Muscle of back (tissue), 11 donors: Measurements from ENCODE around the gene DLL1. TPM values are rescaled to one million over a fixed set of nuclear protein-coding genes. Genes with fewer than 3 reads are reported as not detected.
A peak's percentile ranks its signal among the peaks of the same experiment; 100 is the strongest.

Experiments
- DNase-seq, 3 donors: peaks; one replicate each; pipeline versions ENCODE4 v3.0.0 to v3.0.0-alpha.2; 2013
- polyA plus RNA-seq, 10 donors: library from polyadenylated mRNA; unstranded; fragments of 120-200 nt; gene quantifications; one replicate each; pipeline ENCODE4 v1.2.1, GENCODE V29; 2013; ENCODE audit not compliant: insufficient read length in 10 of 10

Gene DLL1
- polyA plus RNA-seq, 10 donors, result 13.2 to 18.8 (median 16.6) TPM

- DNase-seq, result peak in 1 of 3 donors; percentile 79
Measured at GRCh38 chr6:170295510-170296422, 4.9 kb upstream of the DLL1 start.

- DNase-seq, result peak in 1 of 3 donors; percentile 46
Measured at GRCh38 chr6:170294813-170295509, 4.1 kb upstream of the DLL1 start.

GRCh38 chr6:170294298-170294730 lies 3.4 kb upstream of the DLL1 start:
- DNase-seq, result no peak

- peak in 1 of 3 donors; percentile 30 for DNase-seq
Measured at GRCh38 chr6:170293341-170294231, 2.7 kb upstream of the DLL1 start.

- DNase-seq, result peak in 1 of 3 donors; percentile 56
Measured at GRCh38 chr6:170292407-170293158, 1.7 kb upstream of the DLL1 start.

GRCh38 chr6:170292111-170292406 lies 1.2 kb upstream of the DLL1 start:
- no peak for DNase-seq

GRCh38 chr6:170291271-170292110 lies 613 bp upstream of the DLL1 start:
- peak in 2 of 3 donors; percentile 65 to 84 for DNase-seq

GRCh38 chr6:170289951-170290295 lies 955 bp downstream of the DLL1 start:
- DNase-seq, result no peak

- peak in 1 of 3 donors; percentile 51 for DNase-seq
Measured at GRCh38 chr6:170289180-170289931, 1.5 kb downstream of the DLL1 start.

GRCh38 chr6:170288852-170289179 lies 2.1 kb downstream of the DLL1 start:
- DNase-seq, result no peak

- DNase-seq, result no peak
Measured at GRCh38 chr6:170288091-170288631, 2.7 kb downstream of the DLL1 start.

- peak in 1 of 3 donors; percentile 17 for DNase-seq
Measured at GRCh38 chr6:170287371-170287876, 3.5 kb downstream of the DLL1 start.

GRCh38 chr6:170286934-170287265 lies 4.0 kb downstream of the DLL1 start:
- no peak for DNase-seq

- peak in 2 of 3 donors; percentile 61 to 77 for DNase-seq
Measured at GRCh38 chr6:170286246-170286933, 4.5 kb downstream of the DLL1 start.

- DNase-seq, result no peak
Measured at GRCh38 chr6:170285482-170285881, 5.4 kb downstream of the DLL1 start.

- no peak for DNase-seq
Measured at GRCh38 chr6:170284866-170285469, 5.9 kb downstream of the DLL1 start.

GRCh38 chr6:170284126-170284773 lies 6.6 kb downstream of the DLL1 start:
- DNase-seq, result no peak
